GM12874 (cell line): ENCODE data around the gene SLC35B2.
A peak's percentile ranks its signal among the peaks of the same experiment; 100 is the strongest.

ENCODE experiments used
- TF ChIP-seq, protein P1 (sequence below): IDR thresholded peaks from 2 replicates; pipeline ENCODE4 v1.5.1; 2011; ENCODE audit warnings: low read depth, mild to moderate bottlenecking, control low read depth, low read length, moderate library complexity; ENCODE audit not compliant: insufficient read depth

The SLC35B2 gene

GRCh38 chr6:44253307-44254101 is 3.8 kb downstream of the SLC35B2 start:
- TF ChIP-seq, protein P1, sequence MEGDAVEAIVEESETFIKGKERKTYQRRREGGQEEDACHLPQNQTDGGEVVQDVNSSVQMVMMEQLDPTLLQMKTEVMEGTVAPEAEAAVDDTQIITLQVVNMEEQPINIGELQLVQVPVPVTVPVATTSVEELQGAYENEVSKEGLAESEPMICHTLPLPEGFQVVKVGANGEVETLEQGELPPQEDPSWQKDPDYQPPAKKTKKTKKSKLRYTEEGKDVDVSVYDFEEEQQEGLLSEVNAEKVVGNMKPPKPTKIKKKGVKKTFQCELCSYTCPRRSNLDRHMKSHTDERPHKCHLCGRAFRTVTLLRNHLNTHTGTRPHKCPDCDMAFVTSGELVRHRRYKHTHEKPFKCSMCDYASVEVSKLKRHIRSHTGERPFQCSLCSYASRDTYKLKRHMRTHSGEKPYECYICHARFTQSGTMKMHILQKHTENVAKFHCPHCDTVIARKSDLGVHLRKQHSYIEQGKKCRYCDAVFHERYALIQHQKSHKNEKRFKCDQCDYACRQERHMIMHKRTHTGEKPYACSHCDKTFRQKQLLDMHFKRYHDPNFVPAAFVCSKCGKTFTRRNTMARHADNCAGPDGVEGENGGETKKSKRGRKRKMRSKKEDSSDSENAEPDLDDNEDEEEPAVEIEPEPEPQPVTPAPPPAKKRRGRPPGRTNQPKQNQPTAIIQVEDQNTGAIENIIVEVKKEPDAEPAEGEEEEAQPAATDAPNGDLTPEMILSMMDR, result peak; percentile 61

DNA sequence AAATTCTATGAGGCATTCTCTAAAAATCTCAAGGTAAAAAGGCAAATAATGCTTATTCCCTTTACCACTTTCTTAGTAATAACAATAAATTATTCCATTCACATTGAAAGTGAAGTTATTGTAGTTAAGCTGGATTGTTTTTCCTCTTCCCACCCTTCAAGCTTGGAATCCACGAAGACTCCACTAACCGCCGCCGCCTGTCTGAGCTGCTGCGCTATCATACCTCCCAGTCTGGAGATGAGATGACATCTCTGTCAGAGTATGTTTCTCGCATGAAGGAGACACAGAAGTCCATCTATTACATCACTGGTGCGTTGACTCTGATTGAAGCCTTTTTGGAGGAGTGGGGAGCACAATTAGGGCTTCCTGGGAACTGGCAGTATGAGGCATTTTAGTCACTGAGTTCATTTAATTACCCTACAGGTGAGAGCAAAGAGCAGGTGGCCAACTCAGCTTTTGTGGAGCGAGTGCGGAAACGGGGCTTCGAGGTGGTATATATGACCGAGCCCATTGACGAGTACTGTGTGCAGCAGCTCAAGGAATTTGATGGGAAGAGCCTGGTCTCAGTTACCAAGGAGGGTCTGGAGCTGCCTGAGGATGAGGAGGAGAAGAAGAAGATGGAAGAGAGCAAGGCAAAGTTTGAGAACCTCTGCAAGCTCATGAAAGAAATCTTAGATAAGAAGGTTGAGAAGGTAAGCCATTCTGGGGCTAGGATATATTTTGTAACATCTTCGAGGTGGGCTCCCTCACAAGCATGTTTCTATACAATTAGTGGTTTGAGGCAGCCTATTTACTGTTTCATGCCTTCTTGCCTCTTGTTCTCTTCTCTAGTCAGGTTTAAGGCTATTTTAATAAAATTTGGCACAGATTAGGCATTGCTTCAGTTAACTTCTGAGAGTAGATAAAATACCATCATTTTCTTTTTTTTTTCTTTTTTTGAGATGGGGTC is 5.5 kb downstream of the SLC35B2 start:
- TF ChIP-seq, protein P1, result no peak

GRCh38 chr6:44250718-44251123 is 6.6 kb downstream of the SLC35B2 start:
- TF ChIP-seq, protein P1, result no peak

DNA sequence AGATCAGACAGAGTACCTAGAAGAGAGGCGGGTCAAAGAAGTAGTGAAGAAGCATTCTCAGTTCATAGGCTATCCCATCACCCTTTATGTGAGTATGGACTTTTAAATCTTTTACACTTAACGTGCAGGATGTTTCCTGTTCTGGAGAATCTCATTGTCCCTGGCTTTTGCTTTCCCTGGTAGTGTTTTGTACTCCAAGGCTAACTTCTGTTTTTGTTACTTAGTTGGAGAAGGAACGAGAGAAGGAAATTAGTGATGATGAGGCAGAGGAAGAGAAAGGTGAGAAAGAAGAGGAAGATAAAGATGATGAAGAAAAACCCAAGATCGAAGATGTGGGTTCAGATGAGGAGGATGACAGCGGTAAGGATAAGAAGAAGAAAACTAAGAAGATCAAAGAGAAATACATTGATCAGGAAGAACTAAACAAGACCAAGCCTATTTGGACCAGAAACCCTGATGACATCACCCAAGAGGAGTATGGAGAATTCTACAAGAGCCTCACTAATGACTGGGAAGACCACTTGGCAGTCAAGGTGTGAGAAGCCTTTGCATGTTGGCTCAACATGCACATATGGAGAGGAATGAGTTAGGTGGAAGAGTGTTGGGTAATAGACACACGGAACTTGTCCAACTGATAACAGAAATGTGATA is 7.1 kb downstream of the SLC35B2 start:
- TF ChIP-seq, protein P1, result no peak

DNA sequence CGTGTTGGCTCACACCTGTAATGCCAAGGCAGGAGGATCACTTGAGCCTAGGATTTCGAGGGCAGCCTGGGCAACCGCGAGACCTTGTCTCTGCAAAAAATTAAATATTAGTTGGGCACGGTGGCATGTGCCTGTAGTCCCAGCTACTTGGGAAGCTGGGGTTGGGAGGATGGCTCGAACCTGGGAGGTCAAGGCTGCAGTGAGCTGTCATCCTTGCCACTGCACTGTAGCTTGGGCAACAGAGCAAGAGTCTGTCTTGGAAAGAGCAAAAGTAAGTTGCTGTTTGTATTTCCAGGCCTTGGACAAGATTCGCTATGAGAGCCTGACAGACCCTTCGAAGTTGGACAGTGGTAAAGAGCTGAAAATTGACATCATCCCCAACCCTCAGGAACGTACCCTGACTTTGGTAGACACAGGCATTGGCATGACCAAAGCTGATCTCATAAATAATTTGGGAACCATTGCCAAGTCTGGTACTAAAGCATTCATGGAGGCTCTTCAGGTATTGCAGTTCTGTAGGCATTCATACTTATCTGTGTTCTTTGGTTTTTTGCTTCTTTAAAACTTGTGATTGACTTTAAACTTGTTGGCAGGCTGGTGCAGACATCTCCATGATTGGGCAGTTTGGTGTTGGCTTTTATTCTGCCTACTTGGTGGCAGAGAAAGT is 8.1 kb downstream of the SLC35B2 start:
- TF ChIP-seq, protein P1, result no peak

- TF ChIP-seq, protein P1, result no peak
Observed at GRCh38 chr6:44248579-44248978, 8.7 kb downstream of the SLC35B2 start.
